T-helper 2 cell treated with Interferon-gamma antibody and Interleukin-4, amounts not matched to agents 100 ng/mL and 5 ng/mL, for 36 hours (primary cell): ENCODE results near the gene ZNF469. TPM values are rescaled to one million over a fixed set of nuclear protein-coding genes. Genes with fewer than 3 reads are reported as not detected.

ENCODE experiments used
- intact Hi-C: fragments of 100-400 bp; cut with micrococcal nuclease; formaldehyde crosslinking; loops from one replicate; pipeline ENCODE4 v1.15.1; 2023
- total RNA-seq: library from RNA; stranded (reverse); gene quantifications from 2 replicates; pipeline ENCODE4 v1.2.3, GENCODE V29; 2022

The ZNF469 gene
- total RNA-seq, result 0.50 and 0.52 TPM in 2 replicates

DNA sequence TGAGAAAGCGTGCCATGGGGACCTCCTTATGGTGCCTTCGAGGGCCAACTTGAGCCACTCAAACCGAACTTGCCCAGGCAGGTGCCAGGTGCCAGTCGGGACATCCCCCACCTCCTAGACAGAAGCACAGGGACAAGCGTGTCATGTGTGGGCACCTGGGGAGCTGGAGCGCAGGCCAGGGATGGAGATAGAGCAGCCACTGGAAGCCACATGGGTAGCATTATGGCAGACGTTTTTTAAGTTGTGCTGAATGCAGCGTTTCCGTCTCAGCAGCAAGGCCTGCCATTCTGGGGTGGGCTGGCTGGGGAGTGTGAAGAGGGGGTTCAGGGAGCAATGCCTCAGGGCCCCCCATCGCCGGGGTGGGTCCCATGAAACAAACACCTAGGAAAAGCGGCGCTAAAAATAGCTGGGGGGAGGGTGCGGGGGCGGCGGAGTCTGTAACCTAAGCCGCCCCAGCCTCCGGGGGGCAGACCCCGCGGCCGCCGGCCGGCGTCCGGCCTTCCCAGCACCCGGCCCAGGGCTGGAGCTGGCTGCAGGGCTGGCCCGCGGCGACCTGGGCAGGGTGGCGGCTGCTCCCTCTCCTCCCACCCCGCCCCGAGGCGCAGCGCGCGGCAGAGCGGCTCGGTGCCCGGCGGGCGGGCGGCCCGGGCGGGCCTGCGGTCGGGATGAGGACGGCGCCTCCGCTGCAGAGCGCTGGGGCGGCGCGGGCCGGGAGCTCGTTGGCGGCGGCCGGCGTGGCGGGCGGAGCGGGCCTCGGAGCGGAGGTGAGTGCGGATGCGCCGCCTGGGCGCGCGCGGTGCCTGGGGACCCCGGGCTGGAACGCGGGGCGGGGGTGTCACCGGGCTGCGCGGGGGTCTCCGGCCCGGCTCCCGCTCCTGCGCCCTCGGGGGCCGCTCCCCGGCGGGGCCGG lies at the start of gene ZNF469:
Gene ZNF469, plus strand, starts transcription at position 469 of the 910 bp plus-strand sequence. CDS start 44,512 bp downstream, outside the sequence.
- intact Hi-C loops, result no loop called here

DNA sequence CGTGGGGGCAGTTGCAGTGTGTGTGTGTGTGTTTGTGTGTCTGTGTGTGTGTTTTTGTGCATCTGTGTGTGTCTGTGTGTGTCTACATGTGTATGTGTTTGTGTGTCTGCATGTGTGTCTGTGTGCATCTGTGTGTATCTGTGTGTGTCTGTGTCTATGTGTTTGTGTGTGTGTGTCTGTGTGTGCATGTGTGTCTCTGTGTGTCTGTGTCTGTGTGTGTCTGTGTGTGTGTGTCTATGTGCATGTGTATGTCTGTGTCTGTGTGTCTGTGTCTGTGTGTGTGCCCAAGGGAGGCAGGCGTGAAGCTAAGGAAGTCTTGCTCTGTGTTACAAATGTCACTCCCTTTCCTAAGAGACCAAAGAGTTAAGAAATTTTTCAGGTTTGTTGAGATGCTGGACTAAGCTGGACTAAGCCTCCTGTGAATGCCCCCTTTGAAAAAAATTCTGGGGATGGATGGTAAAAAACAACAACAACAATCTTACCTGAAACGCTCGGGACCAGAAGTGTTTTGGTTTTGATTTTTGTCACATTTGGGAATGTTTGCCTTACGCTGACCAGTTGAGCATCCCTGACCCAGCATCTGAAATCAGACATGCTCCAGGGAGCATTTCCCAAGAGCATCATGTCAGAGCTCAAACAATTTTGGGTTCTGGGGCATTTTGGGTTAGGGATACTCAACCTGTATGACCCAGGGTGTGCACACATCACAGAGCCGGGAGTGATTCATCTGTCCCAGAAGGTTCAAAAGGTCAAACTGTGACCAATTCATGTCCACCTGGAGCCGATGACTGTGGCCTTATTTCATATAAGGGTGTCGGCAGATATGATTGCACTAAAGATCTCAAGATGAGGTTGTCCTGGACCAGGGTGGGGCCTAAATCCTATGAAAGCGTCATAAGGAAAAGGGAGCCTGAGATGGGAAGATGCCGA lies 48.6 kb upstream of the ZNF469 start:
- intact Hi-C loops, result no loop called here

GRCh38 chr16:88334778-88335720 lies 47.7 kb upstream of the ZNF469 start:
- intact Hi-C loops, result no loop called here

DNA sequence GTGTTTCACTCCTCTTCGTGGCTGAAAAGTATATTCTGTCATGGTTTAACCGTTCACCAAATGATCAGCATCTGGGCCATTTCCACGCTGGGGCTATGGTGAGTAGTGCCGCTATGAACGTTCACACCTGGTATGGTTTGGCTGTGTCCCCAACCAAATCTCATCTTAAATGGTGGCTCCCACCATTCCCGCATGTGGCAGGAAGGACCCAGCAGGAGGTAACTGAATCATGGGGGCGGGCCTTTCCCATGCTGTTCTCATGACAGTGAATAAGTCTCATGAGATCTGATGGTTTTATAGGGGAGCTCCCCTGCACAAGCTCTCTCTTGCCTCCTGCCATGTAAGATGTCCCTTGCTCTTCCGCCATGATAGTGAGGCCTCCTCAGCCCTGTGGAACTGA lies 45.7 kb upstream of the ZNF469 start:
- intact Hi-C loops, result no loop called here

DNA sequence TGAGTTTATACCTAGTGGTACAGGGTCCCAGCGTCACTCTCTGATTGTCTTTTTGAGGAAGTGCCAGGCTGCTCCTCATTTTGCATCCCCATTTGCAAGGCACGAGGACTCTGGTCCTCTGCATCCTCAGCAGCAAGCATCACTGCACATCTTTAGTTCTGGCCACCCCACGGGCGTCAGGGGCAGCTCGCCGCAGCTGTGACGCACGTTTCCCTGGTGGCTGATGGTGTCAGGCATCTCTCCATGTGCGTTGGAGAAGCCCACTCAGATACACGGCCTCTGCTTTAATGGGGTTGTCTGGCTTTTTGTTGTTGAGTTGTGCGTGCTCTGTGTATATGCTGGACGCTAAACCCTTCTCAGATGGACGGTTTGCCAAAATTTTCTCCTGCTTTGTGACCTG lies 45.2 kb upstream of the ZNF469 start:
- intact Hi-C loops, result no loop called here

DNA sequence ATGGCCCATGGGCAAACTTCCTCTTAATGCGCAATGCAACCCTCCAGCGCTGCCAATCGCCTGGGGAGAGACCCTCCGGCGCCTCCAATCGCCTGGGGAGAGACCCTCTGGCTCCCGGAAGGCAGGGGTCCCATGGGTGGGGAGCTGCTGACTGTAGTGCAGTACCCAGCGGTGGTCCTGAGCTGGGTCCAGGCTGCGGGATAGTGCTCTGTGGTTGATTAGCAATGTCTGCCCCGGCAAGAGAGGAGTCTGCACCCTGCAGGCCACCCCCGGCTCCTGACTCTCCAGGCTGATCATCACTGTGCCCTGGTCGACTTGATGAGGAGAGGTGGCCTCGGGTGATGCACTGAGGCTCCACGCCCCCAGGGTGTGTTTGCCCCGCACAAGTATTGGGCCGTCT lies 44.6 kb upstream of the ZNF469 start:
- intact Hi-C loops, result no loop called here

DNA sequence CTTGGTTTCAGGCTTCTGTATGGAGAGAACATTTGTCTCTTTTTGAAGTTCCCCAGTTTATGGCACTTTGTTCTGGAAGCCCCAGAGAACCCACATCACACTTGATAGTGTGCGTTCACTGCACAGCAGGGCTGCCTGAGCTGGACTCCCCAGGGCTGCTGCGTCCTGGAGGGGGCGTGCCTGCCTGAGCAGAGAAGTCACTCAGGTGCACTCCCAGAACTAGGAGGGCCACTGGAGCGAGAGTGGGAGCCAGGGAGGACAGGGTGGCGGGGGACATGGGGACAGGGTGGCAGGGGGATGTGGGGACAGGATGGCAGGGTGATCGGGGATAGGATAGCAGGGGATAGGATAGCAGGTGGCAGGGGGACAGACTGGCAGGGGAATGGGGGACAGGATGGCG lies 43.9 kb upstream of the ZNF469 start:
- intact Hi-C loops, result no loop called here

GRCh38 chr16:88339930-88340754 lies 42.6 kb upstream of the ZNF469 start:
- intact Hi-C loops, result no loop called here

DNA sequence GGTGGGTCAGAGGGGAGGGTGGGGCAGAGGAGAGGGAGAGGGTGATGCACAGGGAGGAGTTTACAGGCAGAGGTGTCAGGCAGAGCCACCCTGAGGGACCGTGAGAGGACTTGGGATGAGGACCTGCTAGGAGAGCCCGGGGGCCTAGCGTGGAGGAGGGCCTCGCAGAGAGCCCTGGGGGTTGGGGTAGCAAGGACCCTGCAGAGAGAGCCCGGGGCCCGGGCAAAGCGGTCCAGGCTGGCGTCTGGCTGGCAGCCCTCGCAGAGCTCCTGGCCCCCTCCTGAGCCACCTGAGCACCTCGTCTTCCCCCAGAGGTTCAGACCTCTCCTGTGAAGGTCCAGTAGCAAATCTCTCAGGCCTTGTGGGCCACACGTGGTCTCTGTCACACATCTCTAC lies 42.0 kb upstream of the ZNF469 start:
- intact Hi-C loops, result no loop called here

DNA sequence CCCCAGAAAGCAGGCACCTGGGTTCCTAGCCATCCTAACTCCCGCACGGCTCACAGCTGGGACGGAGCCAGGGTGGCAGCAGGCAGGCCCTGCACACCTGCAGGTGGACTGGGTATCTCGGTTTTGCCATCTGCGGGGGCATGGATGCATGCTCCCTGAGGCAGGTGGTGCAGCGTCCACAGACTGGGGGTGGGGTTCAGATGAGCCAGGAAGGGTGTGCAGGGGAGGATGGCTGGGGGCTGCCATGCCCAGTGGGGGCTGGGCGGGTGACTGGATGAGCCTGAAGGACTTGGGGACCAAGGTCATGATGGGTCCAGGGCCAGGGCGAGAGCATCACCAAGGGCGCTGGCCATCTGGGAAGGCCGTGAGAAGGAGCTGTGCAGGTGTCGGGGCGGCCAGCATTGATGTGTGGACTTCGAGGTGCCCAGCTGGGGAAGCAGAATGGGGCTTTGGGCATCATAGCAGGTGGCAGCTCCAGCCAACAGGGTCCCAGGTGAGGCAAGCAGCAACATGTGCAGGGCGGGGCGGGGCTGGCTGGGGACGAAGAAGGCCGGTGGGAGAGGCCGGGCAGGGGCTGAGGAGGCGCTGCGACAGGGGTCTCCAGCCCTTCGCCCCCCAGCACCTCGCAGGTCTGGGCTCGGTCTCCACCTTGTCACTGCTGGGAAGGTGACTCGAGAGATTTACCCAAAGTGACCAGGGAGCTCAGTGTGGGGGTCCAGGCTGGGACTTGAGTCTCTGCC lies 41.0 kb upstream of the ZNF469 start:
- intact Hi-C loops, result no loop called here

GRCh38 chr16:88342491-88342890 lies 40.3 kb upstream of the ZNF469 start:
- intact Hi-C loops, result no loop called here

- intact Hi-C loops, result no loop called here
These were observed 39.4 kb upstream of the ZNF469 start for GRCh38 chr16:88343271-88343791.

- intact Hi-C loops, result no loop called here
These were observed 38.2 kb upstream of the ZNF469 start for GRCh38 chr16:88344411-88345030.

- intact Hi-C loops, result no loop called here
These were observed 37.6 kb upstream of the ZNF469 start for GRCh38 chr16:88345031-88345720.

GRCh38 chr16:88345721-88346560 lies 36.8 kb upstream of the ZNF469 start:
- intact Hi-C loops, result no loop called here

- intact Hi-C loops, result no loop called here
These were observed 35.9 kb upstream of the ZNF469 start for GRCh38 chr16:88346680-88347505.
